HuH-7.5 (cell line): Measurements from ENCODE around the gene TUFT1.
"Not testable (repeated sequence)": the region's sequence is repeated elsewhere in the genome, so short reads cannot be mapped to it uniquely, and the experiment has no call there.

Source experiments
- DNase-seq: peaks from one replicate; pipeline ENCODE4 v3.0.0; 2011; ENCODE audit warnings: low spot score

TUFT1 gene

GRCh38 chr1:151581451-151581850, 41.3 kb downstream of the TUFT1 start:
- no peak for DNase-seq

DNA sequence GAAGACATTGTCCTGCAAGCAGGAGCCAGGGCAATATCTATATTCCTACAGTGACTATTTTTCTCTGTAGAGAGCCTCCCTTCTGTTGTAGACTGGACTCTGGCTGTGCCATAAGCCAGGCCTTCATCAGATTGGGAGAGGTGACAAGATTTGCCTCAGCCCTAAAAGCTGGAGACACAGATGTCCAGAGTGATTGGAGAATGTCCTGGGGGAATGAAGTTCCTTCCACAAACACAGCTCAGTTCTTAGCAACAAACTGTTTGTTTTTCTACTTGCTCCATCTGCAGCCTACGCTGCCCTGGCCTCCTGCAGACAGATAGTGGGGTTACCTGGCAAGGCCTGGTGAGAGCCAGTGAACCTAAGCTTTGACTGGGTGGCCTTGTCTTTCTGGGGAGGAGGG, 41.8 kb downstream of the TUFT1 start:
- DNase-seq: no peak

GRCh38 chr1:151583796-151584195, 43.7 kb downstream of the TUFT1 start:
- no peak for DNase-seq

DNA sequence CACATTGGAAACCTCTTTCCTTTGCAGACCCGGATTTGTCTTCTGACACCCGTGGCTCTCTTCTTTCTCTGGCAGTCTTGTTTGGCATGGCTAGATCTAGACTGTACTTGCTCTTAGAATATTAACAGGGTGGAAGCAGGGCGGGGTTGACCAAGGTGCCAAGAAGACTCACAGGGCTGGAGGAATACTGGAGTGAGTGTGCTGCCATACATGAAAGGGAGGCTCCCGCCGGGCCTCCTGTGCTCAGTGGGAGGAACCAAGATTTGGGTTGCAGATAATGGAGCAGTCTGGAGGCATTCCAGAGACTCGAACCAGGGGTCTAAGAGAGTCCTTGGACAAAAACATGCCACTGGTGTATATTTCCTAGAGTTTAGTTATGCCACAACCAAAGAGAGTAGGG, 44.2 kb downstream of the TUFT1 start:
- DNase-seq: no peak

GRCh38 chr1:151584780-151585179, 44.7 kb downstream of the TUFT1 start:
- no peak for DNase-seq

GRCh38 chr1:151585622-151586021, 45.5 kb downstream of the TUFT1 start:
- no peak for DNase-seq

DNA sequence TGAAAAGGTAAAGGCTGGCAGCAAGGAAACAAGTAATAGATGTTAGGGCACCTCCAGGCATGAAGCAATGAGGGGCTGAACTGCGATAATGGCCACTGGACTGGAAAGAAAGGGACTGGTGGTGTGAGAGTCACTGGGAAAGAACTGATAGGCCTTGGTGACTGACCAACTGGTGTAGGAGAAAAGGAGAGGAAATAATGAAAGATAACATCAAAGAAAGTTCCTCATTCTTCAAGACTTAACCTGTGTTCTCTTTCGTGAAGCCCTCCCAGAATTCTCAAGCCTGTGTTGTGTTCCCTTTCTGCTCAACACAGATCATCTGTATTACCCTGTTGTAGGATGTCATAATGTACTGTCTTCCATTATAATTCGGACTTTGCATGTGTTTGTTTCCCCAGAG, 50.9 kb downstream of the TUFT1 start:
- DNase-seq: no peak

GRCh38 chr1:151593730-151594129, 53.6 kb downstream of the TUFT1 start:
- DNase-seq: no peak

GRCh38 chr1:151594143-151594625, 54.1 kb downstream of the TUFT1 start:
- DNase-seq: peak; percentile 85

GRCh38 chr1:151596166-151596953, 56.3 kb downstream of the TUFT1 start:
- DNase-seq: no peak

DNA sequence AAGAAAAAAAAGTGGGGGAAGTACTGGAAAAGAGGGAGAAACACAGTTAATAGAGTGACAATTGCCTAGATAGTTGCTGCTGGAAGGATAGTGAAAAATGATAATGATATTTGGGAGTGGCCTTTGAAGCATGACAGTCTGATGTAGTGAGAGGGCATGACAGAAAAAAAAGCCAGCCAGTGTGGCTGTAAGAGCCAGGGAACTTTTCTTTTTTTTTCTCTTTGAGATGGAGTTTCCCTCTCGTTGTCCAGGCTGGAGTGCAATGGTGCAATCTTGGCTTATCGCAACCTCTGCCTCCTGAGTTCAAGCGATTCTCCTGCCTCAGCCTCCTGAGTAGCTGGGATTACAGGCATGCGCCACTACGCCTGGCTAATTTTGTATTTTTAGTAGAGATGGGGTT, 62.4 kb downstream of the TUFT1 start:
- not testable (repeated sequence) for DNase-seq

DNA sequence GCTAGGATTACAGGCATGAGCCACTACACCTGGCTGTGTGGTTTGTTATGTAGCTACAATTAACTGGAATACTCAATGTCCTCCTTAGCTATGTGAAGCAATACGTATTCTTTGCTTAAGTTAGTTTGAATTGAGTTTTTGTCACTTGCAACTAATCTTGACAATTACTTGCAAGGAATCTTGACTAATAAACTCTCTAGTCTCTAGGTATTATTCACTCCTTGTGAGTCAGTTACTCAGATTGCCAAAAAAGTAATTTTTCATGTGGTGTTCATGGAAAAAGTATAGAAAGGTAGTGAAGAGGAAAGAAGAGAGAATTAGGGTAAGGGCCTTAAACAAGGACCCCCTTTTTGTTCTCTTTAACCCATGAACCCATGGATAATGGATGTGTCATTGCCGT, 64.2 kb downstream of the TUFT1 start:
- DNase-seq: no peak

DNA sequence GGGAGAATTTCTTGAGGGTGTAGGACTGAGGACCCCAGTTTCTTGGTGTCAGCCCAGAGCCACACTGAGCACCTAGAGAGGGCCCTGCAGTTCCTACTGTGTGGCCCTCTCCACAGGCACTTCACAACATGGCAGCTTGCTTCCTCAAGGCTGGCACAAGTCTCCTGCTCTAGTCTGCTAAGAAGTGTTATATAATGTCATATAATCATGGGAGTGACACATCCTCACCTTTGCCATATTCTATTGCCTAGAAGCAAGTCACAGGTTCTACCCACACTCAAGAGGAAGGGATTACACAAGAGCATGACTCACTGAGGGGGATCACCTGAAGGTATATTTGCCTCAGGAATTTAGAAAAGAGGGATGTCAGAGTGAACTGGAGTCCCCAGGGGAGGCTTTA, 66.3 kb downstream of the TUFT1 start:
- no peak for DNase-seq

DNA sequence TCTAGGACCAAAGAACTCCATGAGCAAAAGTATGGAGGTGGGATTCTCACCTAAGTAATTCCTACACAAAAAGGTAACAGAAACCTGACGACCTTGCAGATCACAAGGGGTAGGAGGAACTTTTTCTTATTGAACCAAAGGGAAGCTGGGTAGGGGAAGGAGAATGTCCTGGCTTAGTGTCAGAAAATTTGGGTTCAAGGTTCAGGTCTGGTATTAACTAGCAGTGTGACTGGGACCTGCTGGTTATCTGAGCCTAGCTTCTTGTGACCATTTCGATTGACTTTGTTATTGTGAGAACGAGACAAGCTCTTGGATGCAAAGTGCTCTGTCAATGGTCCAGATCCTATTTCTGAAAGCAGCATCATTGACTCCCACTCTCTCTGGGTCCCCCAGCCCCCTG, 66.7 kb downstream of the TUFT1 start:
- no peak for DNase-seq

- DNase-seq: no peak
Observed at GRCh38 chr1:151610142-151610541, 70.0 kb downstream of the TUFT1 start.

DNA sequence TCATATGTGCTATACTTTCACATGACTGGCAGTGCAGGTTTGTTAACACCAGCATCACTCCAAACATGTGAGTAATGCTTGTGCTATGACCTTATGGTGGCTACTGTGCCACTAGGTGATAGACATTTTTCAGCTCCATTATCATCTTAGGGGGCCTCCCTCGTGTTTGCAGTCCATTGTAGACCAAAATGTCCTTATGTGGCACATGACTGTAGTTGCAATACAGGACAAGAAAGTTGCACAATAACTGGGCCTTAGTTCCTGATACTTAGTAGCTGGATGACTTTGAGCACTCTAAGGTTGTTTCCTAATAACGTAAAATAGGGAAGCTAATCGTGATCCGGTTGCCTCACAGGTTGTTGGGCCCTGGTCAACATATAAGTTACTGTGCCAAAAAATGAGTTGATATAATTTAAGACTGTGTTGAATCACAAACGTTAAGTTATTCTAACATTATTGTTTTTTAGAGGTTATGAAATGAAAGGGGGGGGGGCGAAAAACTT, 71.2 kb downstream of the TUFT1 start:
- no peak for DNase-seq

- DNase-seq: peak; percentile 87
Observed at GRCh38 chr1:151611832-151612500, 71.9 kb downstream of the TUFT1 start, which contains the start of gene SNX27. TSS of gene SNX27 (plus strand) at chr1:151612050. CDS start at chr1:151612202, 152 bp downstream.

GRCh38 chr1:151612501-151613281, 72.6 kb downstream of the TUFT1 start:
- no peak for DNase-seq

DNA sequence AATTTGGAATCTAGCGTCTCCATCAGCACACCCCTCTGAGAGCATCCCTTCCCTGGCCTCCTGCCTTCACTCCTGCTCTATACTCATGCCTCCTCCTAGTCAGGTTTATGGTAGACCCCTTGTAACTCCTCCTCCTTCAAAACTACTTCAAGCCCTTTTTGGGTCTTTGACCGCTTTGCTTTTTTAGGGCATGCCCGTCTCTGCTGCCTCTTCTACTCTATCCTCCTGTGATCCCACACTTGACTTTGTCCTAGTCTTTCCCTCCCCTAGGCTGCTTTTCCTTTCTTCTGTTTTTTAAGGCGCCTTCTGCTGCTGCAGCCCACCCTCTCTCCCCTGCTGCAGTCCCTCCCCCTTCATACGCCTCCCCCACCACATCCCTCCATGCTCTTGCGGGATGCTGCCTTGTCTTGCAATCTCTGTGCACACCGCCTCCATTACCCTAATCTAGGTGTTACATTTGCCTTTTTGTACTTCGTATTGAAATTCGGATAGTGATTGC, 73.2 kb downstream of the TUFT1 start:
- no peak for DNase-seq

DNA sequence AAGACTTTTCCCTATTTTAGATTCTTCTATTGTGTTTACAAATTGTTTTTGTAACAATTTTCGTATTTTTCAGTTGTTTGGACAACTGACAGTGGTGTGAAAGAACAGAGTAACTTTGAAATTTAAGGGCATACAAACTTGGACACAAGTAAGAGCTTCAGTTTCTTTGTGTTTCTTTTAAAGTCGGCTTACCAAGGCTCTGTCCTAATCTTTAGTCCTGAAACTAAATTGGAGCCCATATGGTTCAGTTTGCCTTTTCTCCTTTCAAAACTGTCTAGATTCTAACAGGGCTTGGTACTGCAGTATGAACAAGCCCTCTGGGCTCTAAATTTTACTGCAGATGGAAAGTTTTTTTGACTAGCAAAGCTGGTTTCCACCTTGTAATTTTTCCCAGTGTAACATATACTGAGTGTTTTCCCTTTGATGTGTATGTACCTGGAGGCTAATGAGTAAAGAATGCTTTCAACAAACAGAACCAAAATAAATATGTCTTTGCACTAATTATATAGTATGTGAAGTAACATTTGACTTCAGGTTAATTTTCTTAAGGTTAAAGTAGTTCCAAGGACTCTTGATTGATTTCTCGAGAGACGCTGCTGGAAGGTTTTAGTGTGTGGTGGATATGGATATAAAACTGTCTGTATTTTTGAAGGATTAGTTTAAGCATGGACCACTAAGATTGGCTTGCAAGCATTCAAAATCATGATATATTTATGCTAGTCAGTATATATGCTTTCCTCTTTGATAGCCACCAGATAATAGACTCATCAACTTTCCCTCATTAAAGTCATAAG, 75.8 kb downstream of the TUFT1 start:
- DNase-seq: no peak

GRCh38 chr1:151616505-151616849, 76.4 kb downstream of the TUFT1 start:
- DNase-seq: no peak

- no peak for DNase-seq
Observed at GRCh38 chr1:151618003-151618402, 77.9 kb downstream of the TUFT1 start.
